ENCODE data around the gene PKN1.
"Not testable (repeated sequence)": the region's sequence is repeated elsewhere in the genome, so short reads cannot be mapped to it uniquely, and the experiment has no call there.

Gene PKN1

DNA sequence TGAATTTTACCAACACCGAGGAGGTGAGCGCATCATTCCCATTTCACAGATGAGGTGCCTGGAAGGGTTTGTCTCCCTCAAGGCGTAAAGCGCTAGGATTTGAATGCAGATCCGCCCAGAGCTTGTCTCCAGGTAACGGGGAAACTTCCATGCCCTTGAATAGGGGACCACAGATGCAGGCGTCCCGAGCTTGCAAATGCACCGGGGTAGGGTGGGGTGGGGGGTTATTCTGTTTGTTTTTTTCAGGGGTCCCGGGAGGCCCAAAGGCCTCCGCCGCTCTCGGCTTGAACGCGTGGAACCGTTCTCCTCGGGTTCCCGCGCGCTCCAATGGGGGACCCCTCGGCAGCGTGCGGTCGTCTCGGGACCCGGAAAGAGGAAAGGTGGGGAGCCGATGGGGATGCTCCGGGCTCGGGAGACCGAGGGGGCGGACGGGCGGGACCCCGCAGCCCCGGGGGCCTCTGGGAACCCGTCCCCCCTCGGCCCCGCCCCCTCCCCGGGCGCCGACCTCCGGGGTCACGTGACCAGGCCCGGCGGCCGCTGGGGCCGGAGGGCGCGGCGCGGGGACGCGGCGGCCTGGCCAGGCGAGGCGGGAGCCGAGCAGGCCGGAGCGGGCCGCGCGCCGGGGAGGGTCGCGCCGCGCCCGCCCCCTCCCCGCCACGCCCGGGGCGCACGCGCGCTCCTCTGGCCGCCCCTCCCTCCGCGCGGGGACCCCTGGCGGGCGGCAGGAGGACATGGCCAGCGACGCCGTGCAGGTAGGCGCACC lies at the start of gene PKN1:
Gene PKN1, plus strand, starts transcription at position 516 of the 763 bp plus-strand sequence. Its CDS starts 216 bp downstream, at position 732.
- no peak for FAIRE-seq

DNA sequence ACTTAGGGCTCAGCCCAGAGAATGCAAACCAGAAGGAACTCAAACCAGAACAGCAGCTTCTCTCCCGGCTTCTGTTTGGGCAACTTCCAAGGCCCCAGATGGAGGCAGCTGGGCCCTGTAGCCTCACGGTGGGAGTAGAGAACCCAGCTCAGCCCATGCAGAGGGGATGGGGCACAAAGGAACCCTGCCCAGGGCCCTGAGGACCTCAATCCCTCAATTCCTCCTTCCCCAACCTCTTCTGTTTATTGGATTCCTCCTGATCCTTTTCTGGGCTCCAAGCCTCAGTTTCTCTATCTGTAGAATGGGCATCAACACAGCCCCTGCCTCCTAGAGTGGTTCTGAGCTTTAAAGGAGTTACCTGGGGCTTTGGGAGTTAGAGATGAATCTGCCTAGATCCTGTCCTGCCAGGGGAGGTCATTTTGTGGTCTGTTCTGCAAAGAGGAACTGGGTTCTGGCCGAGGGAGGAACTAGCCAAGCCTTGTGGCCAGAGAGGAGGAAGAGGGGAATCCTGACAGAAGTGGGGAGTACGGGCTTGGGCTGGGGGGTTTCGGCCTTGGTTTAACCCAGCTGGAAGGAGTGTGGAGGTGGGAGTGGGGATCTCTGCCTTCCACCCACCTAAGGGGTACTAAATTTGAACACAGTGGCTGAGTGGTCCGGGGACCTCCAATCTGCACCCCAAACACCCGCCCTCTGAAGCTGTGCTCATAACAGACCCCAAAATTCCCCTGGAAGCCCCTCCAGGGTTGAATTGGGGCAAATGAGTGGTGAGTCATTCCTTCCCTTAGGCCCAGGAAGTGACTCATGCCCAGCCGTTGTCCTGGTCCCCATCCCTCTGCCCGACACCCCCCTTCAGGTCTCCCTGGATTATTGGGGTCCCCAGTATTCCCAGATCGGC lies 49.2 kb upstream of the PKN1 start:
- no peak for FAIRE-seq

DNA sequence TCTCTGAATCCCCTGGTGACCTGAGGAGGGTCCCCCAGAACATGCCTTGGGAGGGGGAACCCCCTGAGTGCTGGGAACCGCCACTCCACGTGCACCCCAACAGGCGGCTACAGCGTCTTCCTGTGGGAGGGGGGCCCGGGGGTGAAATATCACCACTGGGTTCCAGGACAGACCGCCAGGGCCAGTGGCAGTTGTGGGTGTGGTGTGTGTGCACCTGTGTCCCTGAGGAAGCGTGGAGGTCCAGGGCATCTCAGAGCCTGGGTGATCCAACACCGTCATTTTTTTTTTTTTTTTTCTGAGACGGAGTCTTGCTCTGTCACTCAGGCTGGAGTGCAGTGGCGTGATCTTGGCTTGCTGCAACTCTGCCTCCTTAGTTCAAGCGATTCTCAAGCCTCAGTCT lies 47.6 kb upstream of the PKN1 start:
- no peak for FAIRE-seq

DNA sequence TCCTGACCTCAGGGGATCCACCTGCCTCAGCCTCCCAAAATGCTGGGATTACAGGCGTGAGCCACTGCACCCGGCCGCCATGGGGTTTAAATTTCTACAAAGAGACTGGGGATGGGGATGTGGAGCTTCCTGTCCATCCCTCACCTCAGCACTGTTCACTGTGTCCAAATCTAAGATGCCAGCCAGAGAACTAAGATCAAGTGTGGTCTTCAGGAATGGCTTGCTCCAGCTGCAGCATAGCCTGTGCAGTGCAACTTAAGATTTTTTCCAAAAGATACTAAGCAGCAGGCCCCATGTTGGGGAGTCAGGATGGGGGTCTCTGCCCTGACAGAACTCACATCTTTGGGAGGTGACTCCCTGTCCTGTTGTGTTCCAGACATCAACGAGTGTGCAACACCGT lies 42.6 kb upstream of the PKN1 start:
- FAIRE-seq: no peak

- FAIRE-seq: no peak
Measured at GRCh38 chr19:14391156-14391821, 41.8 kb upstream of the PKN1 start.

DNA sequence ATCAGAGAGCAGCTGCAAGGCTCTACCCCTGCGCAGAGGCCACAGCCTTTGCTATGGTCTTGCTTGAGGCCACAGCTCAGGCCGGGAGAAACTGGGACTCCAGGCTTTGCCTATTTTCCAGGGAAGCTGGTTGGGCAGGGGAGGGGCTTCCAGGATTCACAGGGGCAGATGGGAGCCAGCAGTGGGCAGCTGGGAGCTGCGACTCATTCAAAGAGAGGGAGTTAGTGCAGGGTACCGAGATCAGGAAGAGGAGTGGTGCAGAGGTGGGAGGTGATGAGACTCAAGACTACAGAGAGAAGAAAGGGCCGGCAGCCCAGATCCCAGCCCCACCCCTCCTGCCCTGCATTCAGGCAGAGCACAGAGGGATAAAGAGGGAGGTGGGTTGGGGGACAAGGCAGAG lies 39.8 kb upstream of the PKN1 start:
- no peak for FAIRE-seq

DNA sequence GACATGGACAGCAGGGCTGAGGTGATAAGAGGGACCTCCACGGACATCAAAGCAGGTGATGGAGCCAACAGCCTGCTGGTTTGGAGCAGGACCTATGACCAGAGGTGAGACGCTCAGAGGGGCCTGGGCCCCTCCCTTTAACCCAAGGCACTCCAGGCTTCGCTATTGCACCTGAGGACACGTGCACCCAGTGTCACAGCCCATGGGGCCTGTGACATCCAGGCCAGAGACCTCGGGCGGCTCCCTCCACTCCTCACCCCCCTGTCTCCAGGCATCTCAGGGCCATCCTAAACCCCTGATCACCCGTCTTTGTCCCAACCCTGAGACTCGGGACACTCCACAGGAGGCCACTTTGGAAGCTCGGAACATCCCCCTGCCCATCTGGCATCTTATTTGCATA lies 38.9 kb upstream of the PKN1 start:
- no peak for FAIRE-seq

GRCh38 chr19:14395262-14395661 lies 37.8 kb upstream of the PKN1 start:
- no peak for FAIRE-seq

GRCh38 chr19:14395710-14396336 lies 37.3 kb upstream of the PKN1 start:
- no peak for FAIRE-seq

DNA sequence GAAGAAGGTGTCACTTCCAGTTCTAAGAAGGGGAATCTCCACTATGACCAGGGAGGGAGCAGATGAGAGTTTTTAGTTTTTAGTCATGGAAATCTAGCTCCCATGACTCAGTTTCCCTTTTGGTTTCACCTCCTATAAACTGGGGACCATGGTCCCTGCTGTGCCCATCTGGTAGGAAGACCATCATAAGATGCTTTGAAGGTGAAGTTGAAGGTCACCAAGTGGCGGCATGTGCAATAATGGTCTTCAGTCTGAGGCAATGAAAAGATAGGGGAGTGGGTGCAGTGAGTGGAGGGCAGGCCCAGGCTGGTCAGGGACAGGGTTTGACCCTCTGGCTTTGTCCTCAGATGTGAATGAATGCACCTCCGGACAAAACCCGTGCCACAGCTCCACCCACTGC lies 36.4 kb upstream of the PKN1 start:
- not testable (repeated sequence) for FAIRE-seq

GRCh38 chr19:14397168-14397567 lies 35.9 kb upstream of the PKN1 start:
- FAIRE-seq: not testable (repeated sequence)

DNA sequence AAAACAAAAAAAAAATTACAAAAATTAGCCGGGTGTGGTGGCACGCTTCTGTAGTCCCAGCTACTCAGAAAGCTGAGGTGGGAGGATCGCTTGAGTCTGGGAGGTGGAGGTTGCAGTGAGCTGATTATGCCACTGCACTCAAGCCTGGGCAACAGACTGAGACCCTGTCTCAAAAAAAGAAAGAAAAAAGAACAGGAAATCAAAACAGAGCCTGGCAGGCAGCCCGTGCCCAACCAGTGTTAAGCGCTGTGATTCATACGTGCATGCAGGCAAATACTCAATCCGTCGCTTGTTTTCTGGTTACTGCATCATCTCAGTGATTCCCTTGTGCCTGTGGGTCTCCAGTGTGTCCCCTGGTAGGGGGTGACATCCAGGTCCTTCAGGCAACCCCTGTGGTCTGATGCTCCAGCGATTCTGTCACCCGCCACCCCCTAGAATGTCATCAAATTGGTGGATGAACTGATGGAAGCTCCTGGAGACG lies 32.1 kb upstream of the PKN1 start:
- FAIRE-seq: no peak

- no peak for FAIRE-seq
Measured at GRCh38 chr19:14401468-14402195, 31.5 kb upstream of the PKN1 start.

DNA sequence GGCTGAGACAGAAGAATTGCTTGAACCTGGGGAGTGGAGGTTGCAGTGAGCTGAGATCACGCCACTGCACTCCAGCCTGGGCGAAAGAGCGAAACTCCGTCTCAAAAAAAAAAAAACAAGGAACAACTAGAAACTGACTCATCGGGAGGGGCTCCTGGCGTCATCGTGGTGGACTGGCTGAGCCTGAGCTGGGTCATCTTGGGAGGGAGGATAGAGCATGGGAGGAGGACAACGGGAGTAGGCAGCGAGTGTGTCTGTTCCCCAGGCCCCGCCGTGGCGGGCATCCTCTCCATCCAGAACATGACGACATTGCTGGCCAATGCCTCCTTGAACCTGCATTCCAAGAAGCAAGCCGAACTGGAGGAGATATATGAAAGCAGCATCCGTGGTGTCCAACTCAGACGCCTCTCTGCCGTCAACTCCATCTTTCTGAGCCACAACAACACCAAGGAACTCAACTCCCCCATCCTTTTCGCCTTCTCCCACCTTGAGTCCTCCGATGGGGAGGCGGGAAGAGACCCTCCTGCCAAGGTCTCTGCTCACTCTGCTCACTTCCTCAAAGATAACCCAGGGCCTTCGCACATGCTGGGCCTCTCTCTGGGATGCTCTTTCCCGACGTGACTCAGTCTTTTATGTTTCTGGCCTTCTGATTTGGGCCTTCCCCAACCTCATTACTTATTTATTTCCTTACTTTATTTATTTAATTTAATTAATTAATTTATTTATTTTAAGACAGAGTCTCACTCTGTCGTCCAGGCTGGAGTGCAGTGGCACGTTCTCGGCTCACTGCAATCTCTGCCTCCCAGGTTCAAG lies 30.6 kb upstream of the PKN1 start:
- no peak for FAIRE-seq

DNA sequence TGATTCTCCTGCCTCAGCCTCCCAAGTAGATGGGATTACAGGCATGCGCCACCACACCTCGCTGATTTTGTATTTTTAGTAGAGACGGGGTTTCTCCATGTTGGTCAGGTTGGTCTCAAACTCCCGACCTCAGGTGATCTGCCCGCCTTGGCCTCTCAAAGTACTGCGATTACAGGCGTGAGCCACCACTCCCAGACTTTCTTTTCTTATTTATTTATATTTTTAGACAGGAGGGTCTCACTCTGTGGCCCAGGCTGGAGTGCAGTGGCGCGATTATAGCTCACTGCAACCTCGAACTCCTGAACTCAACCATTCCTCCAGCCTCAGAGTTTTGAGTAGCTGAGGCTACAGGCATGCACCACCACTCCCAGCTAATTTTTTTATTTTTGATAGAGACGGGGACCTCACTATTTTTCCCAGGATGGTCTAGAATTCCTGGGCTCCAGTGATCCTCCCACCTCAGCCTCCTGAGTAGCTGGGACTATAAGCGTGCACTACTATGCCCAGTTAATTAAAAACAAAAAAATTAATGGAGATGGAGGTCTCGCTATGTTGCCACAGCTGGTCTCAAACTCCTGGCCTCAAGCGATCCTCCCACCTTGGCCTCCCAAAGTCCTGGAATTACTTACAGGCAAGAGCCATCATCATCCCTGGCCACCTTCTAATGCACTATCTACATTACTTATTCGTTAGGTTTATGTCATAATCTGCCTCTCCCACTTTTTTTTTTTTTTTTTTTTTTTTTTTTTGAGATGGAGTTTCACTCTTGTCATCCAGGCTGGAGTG lies 29.8 kb upstream of the PKN1 start:
- FAIRE-seq: not testable (repeated sequence)

DNA sequence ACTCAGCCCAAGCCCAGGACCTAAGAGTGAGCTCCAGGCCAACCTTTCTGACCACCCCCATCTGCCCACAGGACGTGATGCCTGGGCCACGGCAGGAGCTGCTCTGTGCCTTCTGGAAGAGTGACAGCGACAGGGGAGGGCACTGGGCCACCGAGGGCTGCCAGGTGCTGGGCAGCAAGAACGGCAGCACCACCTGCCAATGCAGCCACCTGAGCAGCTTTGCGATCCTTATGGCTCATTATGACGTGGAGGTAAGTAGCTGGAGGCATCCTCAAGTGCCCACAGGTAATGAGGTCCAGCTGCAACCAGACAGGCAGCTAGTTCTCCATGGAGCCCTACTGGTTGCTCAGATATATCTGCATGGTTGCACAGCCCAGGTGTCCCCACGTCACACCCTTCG lies 28.8 kb upstream of the PKN1 start:
- no peak for FAIRE-seq

GRCh38 chr19:14405380-14405757 lies 27.7 kb upstream of the PKN1 start:
- no peak for FAIRE-seq

DNA sequence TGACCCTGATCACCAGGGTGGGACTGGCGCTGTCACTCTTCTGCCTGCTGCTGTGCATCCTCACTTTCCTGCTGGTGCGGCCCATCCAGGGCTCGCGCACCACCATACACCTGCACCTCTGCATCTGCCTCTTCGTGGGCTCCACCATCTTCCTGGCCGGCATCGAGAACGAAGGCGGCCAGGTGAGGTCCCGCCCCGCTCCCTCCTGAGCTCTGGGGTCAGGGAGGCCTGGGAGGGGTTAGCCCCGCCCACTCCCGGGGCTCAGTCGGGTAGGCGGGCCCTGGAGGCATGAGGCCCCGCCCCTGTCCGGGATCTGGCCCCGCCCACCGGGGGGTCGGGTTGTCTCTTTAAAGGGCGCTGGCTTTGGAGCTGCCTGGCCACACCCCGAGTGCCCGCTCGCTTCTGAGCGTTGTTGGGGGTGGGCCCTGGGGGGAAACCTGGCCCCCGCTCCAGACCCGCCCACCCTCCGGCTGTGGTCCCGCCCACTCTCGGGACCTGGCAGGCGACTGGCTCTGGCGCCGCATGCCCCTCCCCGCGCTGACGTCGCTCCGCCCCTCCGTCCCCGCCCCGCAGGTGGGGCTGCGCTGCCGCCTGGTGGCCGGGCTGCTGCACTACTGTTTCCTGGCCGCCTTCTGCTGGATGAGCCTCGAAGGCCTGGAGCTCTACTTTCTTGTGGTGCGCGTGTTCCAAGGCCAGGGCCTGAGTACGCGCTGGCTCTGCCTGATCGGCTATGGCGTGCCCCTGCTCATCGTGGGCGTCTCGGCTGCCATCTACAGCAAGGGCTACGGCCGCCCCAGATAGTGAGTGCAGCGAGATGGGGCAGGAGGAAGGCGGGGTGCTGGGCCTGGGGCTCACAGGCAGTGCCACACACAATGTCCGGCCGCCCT lies 27.1 kb upstream of the PKN1 start:
- no peak for FAIRE-seq
